HG02588 (cell line): ENCODE measurements around the gene PUSL1.

Experiments
- ATAC-seq: cut with Tn5 transposase; IDR thresholded peaks from one replicate; pipeline ENCODE4 v1.9.1; 2021; ENCODE audit warnings: mild to moderate bottlenecking, moderate library complexity; ENCODE audit not compliant: unreplicated experiment

The PUSL1 gene, protein sequence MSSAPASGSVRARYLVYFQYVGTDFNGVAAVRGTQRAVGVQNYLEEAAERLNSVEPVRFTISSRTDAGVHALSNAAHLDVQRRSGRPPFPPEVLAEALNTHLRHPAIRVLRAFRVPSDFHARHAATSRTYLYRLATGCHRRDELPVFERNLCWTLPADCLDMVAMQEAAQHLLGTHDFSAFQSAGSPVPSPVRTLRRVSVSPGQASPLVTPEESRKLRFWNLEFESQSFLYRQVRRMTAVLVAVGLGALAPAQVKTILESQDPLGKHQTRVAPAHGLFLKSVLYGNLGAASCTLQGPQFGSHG

DNA sequence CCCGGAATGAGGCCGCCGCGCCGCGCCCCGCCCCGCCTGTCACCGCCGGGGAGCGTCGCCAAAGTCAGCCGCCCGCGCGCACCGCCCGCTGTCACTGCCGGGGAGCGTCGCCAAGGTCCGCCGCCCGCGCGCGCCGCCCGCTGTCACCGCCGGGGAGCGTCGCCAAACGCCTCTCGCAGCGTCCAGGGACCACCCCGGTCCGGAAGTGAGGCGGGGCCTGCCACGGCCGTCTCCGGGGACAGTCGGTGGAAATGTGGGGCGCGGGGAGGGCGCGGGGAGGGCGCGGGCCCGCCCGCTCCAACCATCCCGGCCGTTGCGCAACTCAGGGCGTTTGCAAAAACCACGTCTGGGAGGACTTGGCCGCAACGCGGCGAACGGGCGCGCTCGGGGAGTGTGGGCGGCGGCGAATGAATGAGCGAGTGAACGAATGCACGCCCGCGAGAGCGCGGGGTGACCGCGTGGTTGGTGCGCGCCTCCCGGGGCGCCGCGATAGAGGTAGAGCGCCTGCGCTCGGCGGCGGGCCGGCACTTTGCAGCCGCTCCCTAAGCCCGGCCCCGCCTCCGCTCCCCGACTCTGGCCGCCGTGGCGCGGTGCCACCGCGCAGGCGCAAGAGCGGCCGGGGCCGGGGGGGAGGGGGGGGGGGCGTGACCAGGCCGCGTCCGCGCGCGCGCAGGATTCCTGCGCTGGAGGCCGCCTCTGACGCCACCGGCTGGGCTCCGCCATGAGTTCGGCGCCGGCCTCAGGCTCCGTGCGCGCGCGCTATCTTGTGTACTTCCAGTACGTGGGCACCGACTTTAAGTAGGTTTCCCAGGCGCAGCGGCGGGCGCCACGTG, at the start of gene PUSL1, which contains the start of gene ACAP3:
TSS of gene PUSL1 (plus strand) at position 675 of the 833 bp plus-strand sequence. CDS start at position 722, 47 bp downstream.
TSS of gene ACAP3 (minus strand) at position 8 of the 833 bp plus-strand sequence. CDS start 115 bp downstream, outside the sequence.
- peak; percentile 57 for ATAC-seq

DNA sequence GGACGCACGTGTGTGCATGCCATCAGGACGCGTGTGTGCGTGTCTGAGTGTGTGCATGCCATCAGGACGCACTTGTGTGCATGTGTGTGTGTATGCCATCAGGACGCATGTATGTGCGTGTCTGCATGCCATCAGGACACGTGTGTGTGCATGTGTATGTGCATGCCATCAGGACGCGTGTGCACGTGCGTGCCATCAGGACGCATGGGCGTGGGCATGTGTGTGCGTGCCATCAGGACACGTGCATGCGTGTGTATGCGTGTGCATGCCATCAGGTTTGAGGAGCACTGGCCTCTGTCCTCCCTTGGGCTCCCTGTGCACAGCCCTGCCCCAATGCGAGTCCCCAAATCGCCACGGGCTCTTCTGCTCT, 49.3 kb upstream of the PUSL1 start:
- ATAC-seq: no peak

DNA sequence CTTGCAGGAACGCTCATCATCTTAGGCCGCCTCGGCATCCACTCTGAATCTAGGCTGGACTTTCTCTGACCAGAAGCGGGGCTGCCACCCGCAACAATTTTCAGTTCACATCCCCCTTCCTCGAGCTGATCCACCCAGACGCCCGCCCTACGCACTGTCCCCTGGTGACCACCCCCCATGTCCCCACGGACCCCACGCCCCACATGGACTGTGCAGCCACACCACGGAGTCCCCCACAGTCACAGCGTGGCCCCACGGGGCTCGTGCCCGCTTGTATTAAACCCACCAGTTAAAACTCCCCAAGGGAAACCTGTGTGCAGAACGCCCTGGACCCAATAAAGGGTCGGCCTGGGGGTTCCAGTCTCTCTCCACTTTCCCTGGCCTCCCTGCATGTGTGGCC, 48.9 kb upstream of the PUSL1 start:
- no peak for ATAC-seq

DNA sequence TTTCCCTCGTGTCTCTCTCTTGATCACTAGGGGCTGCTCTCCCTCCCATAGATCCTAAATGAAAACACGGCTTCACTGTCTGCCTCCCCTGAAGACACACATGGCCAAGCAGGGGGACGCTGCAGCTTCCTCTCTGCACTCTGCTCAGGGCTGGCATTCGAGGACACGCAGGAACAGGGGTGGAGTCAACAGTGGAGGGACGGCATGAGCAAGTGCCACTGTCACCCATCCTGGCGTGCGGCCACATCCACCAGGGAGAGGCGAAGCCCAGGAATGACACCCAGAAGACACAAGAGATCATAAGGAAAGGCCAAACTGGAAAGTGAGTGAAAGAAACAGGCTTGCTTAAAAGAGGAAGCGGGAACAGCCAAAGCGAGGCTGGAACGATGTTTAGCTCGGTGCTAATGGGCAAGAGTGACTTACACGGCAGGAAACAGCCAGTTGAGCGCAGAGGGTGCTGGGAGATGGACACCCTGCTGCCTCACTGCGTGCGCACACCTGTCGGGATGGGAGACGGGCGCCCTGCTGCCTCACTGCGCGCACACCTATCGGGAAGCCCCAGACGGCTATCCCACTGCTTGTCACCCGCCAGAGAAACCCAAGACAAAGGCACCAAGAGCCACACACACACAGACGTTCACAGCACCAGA, 48.3 kb upstream of the PUSL1 start:
- ATAC-seq: no peak

DNA sequence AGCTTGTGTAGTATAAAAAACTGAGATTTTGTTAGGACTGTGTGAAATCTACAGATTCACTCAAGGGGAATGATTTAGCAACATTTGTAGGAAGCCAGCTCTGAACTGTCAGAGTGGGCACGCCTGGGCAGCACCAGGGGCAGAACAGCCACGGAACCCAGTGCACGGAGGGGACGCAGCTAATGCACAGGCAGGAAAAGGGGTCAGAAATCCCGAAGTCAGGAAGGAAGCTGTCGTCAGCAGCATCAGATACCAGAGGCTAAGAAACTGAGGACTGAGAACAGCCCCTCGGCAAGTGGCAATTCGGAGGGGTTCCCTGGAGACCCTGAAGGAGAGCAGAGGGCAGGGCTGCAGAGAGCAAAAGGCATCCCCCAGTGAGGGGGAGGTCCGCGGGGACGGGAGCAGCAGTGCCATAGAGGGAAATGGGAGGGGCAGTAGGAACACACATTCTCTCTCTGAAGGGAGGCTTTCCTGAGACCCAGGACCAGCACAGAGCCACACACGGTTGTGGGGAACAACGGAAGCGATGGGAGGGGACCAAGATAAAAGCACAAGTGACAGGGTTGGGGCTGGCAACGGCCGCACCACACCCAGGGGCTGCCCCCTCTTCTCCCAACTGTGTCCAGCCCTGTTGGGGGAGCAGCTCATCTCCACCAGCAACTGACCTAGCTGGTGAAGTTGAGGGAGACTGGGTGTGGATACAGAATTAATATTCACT, 47.4 kb upstream of the PUSL1 start:
- ATAC-seq: no peak

DNA sequence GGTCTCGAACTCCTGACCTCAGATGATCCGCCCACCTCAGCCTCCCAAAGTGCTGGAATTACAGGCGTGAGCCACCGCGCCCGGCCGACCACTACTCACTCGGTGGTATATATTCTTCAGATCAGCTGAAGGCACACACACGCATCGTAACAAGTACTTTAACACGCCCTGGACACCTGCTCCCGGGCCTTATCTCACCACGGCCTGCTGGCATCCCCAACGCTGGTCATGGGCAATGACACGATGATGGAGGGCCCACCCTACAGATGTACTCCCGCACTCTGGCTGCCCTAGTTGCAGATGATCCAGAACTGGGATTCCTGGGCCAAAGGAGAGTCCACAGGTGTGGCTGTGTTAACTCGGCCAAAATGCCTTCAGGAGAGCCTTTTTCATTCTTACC, 46.3 kb upstream of the PUSL1 start:
- ATAC-seq: no peak

DNA sequence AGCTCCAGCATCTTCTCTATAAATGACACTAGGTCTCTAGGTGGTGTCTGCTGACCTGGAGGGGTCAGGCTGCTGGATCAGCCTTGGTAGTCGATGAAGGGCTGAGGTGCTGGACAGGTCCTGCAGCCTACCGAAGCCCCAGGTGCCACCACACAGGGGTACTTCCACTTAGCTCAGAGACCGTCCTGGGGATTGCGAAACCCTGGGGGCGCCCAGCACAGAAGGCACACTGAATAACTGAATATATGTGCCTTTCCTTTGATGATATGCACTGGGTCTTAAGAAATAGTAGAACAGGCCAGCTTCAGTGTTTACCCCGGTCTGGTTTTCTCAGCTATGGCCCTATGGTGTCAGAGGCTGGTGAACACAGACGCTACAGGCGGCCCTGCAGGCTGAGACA, 45.6 kb upstream of the PUSL1 start:
- no peak for ATAC-seq

DNA sequence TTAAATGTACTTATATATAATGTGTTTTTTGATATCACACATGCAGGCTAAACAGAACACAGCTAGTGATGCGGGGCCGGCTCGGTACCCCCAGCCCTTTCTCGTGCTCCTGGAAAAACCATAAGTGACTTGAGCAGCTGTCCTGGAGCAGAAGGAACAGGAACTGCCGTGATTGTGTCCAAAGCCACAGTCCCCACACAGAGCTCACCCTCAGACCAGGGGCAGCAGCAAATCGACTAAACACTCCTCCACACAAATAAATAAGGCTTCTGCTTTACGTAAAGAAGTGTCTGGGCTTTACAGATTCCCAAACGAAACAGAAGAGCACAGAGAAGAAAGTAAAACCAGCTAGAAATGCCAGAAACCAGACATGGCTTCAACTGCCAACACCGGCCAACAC, 44.4 kb upstream of the PUSL1 start:
- ATAC-seq: no peak

DNA sequence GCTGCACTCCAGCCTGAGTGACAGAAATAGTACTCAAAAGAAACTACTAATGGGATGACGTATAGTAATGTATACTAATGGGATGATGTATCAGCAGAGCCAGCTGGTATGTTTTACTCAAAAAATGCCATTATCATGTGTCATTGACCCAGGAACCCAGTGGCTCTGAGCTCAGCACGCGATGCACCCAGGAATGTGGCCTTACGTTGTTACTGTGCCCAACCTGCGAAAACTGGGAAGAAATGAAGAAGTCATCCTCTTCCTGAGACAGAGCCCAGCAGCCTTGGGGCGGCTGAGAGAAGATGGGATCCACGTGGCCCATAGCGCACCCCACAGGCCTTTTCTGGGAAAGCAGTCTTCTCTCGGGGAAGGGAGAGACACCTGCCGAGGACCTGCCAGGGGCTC, 43.5 kb upstream of the PUSL1 start:
- no peak for ATAC-seq

DNA sequence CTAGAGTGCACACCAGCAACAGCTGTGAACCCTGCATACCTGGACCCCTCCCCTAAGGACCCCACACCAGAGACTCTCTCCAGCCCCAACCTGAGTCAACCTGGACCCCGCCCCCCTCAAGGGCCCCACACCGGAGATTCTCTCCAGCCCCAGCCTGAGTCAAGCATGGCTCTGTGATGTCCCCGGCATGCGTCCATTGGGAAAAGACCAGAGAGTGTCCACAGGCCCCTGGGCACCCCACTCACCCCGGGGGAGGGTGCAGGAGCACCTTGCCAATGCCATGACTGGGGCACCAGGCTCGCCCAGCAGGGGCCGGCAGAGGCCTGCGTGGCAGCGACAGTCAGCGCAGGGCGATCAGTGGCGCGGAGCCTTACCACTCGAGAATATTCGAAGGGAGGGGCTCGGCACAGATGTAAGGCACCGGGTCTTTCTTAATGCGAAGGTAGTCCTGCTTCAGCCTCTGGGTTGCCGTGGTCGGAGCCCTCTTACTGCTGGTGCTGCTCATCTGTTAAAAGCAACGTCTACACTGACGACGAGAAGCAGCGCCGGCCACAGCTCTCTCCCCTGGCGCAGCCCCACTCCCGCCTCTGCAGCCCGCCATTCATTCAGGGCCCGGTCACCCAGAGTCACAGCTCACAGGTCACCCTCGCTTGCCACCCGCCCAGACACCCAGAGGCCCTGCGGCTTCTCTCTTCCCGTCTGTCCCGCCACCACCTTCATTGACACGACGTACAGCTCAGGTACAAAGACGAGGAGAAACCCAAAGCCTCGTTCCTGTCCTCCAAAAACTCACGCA, 40.7 kb upstream of the PUSL1 start:
- ATAC-seq: no peak

DNA sequence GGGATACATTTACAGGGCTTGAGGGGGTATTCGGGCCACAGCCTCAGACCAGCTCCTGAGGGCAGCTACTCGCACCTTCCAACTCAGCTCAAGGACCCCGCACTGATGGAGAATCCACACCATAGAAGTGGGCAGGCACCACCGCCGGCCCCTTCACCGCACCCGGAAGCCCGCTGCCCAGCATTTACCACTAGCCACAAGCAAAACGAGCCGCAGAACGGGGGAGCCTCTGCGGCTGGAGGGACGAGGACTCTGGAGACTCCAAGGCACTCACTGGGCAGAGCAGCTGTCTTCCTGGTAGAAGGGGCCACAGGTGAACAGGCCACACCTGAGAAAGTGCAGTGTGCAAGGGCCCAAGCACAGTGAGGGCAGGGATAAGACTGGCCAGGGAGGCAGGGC, 40.1 kb upstream of the PUSL1 start:
- no peak for ATAC-seq

DNA sequence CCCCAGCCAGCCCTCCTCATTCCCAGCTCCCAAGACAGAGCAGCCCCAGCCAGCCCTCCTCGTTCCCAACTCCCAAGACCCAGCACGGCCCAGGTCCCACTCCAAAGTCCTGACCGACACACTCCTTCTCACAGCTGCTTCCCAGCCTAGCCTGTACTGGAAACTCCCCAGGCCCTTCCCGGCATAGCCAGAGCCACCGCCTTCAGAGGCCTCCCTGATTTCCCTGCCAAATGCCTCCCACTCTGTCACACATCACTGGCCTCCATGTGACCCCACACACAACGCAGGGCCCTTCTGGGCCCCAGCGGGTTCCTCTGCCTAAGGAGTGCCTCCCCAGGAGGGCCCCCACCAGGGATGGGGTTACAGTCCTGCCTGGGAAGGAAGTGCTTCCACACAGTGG, 37.6 kb upstream of the PUSL1 start:
- ATAC-seq: no peak

DNA sequence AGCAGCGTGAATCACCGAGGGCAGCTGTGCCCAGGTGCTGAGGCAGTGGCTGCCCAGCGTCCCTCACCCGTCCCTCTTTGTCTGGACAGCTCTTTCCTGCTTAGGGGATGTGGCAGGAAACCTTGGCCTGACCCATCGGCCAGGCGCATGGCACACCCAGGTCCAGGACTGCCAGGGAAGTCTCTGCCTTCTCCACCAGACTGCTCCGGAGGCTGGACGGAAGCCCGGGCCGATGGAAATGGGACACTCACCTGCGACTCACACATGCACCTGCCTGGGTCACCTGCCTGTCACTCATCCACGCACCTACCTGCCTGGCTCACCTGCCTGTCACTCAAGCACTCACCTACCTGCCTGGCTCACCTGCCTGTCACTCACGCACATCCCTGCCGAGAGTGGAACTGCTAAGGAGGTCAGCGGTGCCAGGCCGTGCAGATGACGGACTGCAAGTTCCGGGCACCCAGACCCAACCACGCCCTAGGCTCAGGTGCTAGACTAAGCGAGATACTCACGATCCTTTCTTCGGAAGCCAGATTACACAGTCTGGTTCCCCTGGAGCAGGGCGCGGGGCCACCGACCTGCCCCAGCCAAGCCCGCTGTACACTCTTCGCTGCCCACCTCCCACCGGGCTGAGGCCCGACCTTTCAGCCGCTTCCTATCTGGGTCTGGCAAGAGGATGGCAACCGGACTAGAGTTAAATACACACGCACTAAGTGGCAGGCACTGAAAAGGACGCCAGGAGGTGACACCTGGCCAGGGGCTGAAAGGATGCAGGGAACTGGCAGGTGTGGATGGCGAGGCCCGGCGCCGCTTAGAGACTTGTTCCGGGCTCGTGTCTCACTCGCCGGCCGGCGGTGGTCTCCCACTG, 35.8 kb upstream of the PUSL1 start:
- ATAC-seq: no peak

DNA sequence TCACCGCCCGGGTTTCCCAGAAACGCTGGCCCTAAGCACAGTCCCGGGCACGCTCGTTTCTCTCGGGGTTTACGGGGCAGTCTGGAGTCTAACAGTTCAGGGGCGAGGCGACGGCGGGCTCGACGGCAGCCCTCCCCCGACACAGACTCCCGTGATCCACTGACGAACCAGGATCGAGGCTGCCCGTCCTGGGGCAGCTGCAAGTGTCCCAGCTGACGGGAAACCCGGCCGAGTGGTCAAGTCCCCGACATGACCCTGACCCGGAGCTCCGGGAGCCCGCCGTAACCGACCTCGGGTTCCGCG, 35.2 kb upstream of the PUSL1 start:
- peak; percentile 9 for ATAC-seq

DNA sequence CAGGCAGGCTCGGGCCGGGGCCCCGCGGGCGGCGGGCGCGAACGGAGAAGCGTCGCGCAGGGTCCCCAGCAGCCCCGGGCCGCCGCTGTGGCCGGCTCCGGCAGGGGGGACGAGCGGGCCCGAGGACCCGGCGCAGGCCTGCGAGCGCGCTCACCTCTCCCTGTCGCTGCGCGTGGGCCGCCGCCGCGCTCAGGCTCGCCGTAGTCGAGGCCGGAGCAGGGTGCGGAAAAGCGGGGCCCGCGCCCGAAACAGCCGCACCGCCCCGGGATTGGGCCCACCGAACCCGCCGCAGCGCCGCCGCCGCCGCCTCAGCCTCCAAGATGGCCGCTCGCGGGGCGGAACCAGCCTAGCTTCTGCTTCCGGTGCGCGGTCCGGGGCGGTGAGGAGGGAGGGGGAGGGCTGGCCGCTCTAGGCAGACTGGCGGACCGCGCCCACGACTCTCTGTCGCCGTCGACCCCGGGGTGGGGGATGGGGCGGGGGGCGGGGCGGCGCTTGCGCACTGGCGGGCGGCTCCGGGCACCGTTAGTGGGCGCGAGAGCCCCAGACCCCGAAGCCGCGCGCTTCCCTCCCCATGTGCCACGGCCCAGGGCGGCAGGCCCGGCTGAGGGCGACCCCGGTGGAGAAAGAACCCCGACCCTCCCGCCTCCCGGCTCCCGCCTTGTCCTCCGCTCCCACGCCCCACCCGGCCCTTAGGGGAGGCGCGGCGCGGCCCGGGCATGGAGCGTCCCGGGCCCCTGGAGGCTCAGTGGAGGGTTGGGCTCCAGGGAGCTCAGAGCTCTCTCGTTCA, 34.7 kb upstream of the PUSL1 start, which contains the start of gene UBE2J2:
TSS of gene UBE2J2 (minus strand) at position 343 of the 787 bp plus-strand sequence. CDS start 5,862 bp downstream, outside the sequence.
- ATAC-seq: peak; percentile 70

DNA sequence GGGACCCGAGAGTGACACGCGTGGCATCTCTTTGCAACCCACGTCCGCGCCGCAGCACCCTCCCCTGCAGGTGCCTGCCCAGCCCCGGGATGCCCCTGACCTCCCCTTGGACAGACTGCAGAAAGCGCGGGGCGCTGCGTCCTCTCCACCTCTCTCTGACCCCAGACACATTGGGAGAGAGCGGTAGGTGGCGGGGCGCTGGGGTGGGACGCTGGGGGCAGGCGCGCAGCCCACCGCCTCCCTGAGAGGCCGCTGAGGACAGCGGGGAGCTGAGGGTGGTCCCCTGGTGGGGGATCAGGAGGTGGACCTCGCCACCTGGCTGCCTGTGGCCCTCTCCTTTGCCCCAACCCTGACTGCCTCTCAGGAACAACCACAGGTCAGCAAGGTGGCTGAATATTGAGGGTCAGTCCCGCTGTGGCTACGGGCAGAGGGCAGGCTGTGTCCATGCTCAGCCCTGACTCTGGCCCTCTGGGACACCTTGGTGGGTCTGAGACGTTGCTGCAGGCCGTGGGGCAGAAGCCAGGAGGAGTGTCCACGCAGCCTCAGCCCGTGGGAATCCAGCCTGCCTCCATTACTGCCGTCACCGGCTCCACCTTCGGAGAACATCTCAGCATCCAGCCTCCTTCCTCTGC, 34.0 kb upstream of the PUSL1 start:
- no peak for ATAC-seq

DNA sequence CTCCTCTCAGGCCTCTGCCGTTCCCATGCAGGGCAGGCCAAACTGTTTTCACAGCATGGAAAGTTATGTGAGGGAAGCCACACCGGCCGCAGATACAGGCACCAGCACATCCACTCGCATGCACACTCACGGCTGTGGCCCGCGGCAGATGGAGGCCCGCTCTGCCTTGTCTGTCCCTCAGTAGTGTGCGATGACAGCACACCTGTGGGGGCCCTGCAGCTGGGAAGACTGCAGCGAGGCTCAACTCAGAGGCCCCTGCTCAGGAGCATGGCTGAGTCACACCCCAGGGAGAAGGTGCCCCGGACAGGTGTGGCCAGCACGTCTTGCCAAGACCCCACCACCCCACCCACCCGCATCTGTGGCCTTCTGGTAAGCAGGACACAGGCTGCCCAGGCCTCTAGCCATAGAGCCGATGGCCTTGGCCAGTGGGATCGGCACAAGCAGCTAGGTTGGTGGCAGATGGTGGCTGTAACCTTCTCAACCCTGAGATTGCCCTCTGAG, 33.4 kb upstream of the PUSL1 start:
- ATAC-seq: no peak

DNA sequence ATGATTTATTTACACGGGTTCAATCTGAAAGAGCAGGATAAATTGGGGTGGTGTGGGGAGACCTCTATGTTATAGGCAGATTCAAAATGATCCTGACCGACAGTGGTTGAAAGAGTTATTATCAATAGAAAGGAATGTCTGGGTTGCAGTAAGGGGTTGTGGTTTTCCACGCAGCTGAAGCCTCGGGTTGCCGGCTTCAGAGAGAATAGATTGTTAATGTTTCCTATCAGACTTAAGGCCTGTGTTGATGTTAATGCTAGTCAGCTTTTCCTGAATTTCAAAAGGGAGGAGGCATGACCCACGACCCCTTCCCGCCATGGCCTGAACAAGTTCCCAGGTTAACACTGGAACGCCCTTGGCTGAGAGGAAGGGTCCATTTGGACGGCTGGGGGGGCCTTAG, 32.6 kb upstream of the PUSL1 start:
- no peak for ATAC-seq
